H1 (cell line): ENCODE results near the gene SH2D4B. TPM values are rescaled to one million over a fixed set of nuclear protein-coding genes. Genes with fewer than 3 reads are reported as not detected.

Experiments
- CTCF ChIA-PET: fragments of 300-600 bp; sonication (Branson Sonifier 250); formaldehyde crosslinking; loops from one replicate; lab custom pipeline; 2021; ENCODE audit not compliant: partially characterized antibody; lab: Charles Lee
- POLR2A ChIA-PET: fragments of 300-600 bp; sonication (Branson Sonifier 250); formaldehyde crosslinking; loops from one replicate; lab custom pipeline; 2021; ENCODE audit warnings: inconsistent platforms; ENCODE audit not compliant: partially characterized antibody; lab: Charles Lee
- DNase-seq, 2 experiments: peaks; one replicate each; pipeline versions ENCODE4 v3.0.0 to v3.0.0-alpha.2; 2010 to 2022; ENCODE audit warnings: low spot score in 2 of 2, low read depth in 1 of 2, mixed read lengths in 1 of 2
- FAIRE-seq: peaks from 2 replicates; lab custom pipeline; 2011; peaks lifted over from hg19 to GRCh38; lab: Jason Lieb, UNC
- H2AFZ ChIP-seq: 2 replicates; pipeline ENCODE4 v1.8.1; 2012; ENCODE audit warnings: low read length, inconsistent platforms
- H2AK5ac ChIP-seq: 2 replicates; pipeline ENCODE4 v1.6.1; 2013; ENCODE audit warnings: low read depth, low read length
- H2BK120ac ChIP-seq: replicated peaks from 2 replicates; pipeline ENCODE3; 2013; ENCODE audit warnings: low read depth, low read length, inconsistent platforms
- H2BK12ac ChIP-seq: 2 replicates; pipeline ENCODE4 v1.6.1; 2013; ENCODE audit warnings: low read depth, low read length
- H2BK15ac ChIP-seq: 2 replicates; pipeline ENCODE4 v1.6.1; 2013; ENCODE audit warnings: low read length
- H2BK20ac ChIP-seq: 2 replicates; pipeline ENCODE4 v1.6.1; 2013; ENCODE audit warnings: low read length
- H2BK5ac ChIP-seq: 2 replicates; pipeline ENCODE4 v1.6.1; 2013; ENCODE audit warnings: low read depth, low read length
- H3K14ac ChIP-seq: 2 replicates; pipeline ENCODE4 v1.6.1; 2013; ENCODE audit warnings: inconsistent platforms; ENCODE audit not compliant: insufficient read length
- H3K18ac ChIP-seq: 2 replicates; pipeline ENCODE4 v1.6.1; 2013; ENCODE audit warnings: low read length; ENCODE audit errors: extremely low read depth
- H3K23ac ChIP-seq: 2 replicates; pipeline ENCODE4 v1.6.1; 2013; ENCODE audit warnings: inconsistent platforms; ENCODE audit not compliant: insufficient read length
- H3K23me2 ChIP-seq: 2 replicates; pipeline ENCODE4 v1.6.1; 2013; ENCODE audit warnings: low read depth, low read length
- H3K27ac ChIP-seq: 2 replicates; pipeline ENCODE4 v1.6.1; 2011; ENCODE audit warnings: low read depth, low read length, inconsistent platforms
- H3K27me3 ChIP-seq, 4 experiments: replicated peaks in 1 of 4; 1 replicate in 1 of 4; 2 replicates in 3 of 4; pipeline versions ENCODE4 v1.6.1 to v1.8.1; 2011 to 2013; ENCODE audit warnings: low read length in 3 of 4, mild to moderate bottlenecking in 3 of 4, inconsistent platforms in 2 of 4, mixed read lengths in 2 of 4, moderate library complexity in 1 of 4; ENCODE audit not compliant: control insufficient read depth in 3 of 4, insufficient read depth in 3 of 4; ENCODE audit errors: extremely low read depth in 1 of 4
- H3K36me3 ChIP-seq, 4 experiments: 2 replicates each; pipeline versions ENCODE4 v1.6.1 to v1.8.1; 2011 to 2013; ENCODE audit warnings: mild to moderate bottlenecking in 4 of 4, low read length in 3 of 4, moderate library complexity in 2 of 4, control low read depth in 1 of 4, inconsistent platforms in 1 of 4; ENCODE audit not compliant: insufficient read depth in 4 of 4, control insufficient read depth in 2 of 4
- H3K4ac ChIP-seq: replicated peaks from 2 replicates; pipeline ENCODE3; 2013; ENCODE audit warnings: low read length, low read depth, mixed read lengths, inconsistent platforms; ENCODE audit not compliant: insufficient read length
- H3K4me1 ChIP-seq, 4 experiments: replicated peaks in 1 of 4; 1 replicate in 1 of 4; 2 replicates in 3 of 4; pipeline versions ENCODE4 v1.6.1 to v1.8.1; 2011 to 2013; ENCODE audit warnings: low read length in 3 of 4, inconsistent platforms in 2 of 4, mixed read lengths in 1 of 4; ENCODE audit not compliant: insufficient read depth in 4 of 4, control insufficient read depth in 3 of 4
- H3K4me2 ChIP-seq, 2 experiments: 2 replicates each; pipeline versions ENCODE4 v1.6.1 to v1.8.1; 2011 to 2013; ENCODE audit warnings: low read depth in 2 of 2, low read length in 2 of 2, control low read depth in 1 of 2, inconsistent platforms in 1 of 2, mild to moderate bottlenecking in 1 of 2; ENCODE audit not compliant: insufficient read depth in 1 of 2
- H3K4me3 ChIP-seq, 4 experiments: fragments of 200-600, 300-600 bp in 1 of 4; sonication (generic), shearing (Covaris generic), sonication (Bioruptor Twin) in 1 of 4; 2 replicates each; pipeline versions ENCODE4 v1.5.1 to v1.8.1; 2011 to 2016; ENCODE audit warnings: low read length in 4 of 4, low read depth in 3 of 4, control low read depth in 2 of 4, inconsistent platforms in 2 of 4, mild to moderate bottlenecking in 2 of 4, mixed read lengths in 1 of 4, moderate library complexity in 1 of 4; ENCODE audit not compliant: insufficient read depth in 2 of 4; ENCODE audit errors: extremely low read depth in 1 of 4
- H3K56ac ChIP-seq: replicated peaks from 2 replicates; pipeline ENCODE3; 2013; ENCODE audit warnings: low read depth, mild to moderate bottlenecking, mixed read lengths, low read length, inconsistent platforms; ENCODE audit not compliant: insufficient read length
- H3K79me1 ChIP-seq: 2 replicates; pipeline ENCODE4 v1.6.1; 2013; ENCODE audit warnings: low read depth, low read length, control low read depth
- H3K79me2 ChIP-seq, 2 experiments: 2 replicates each; pipeline versions ENCODE4 v1.6.1 to v1.8.1; 2012 to 2013; ENCODE audit warnings: low read length in 2 of 2, mild to moderate bottlenecking in 2 of 2, inconsistent platforms in 1 of 2; ENCODE audit not compliant: insufficient read depth in 2 of 2, control insufficient read depth in 1 of 2
- H3K9ac ChIP-seq, 4 experiments: replicated peaks in 1 of 4; 1 replicate in 1 of 4; 2 replicates in 3 of 4; pipeline versions ENCODE4 v1.6.1 to v1.8.1; 2011 to 2013; ENCODE audit warnings: low read depth in 3 of 4, low read length in 3 of 4, control low read depth in 2 of 4, mild to moderate bottlenecking in 2 of 4, moderate library complexity in 2 of 4, inconsistent platforms in 1 of 4; ENCODE audit errors: extremely low read depth in 1 of 4
- H3K9me3 ChIP-seq, 2 experiments: 2 replicates each; pipeline versions ENCODE4 v1.6.1 to v1.8.1; 2012 to 2013; ENCODE audit warnings: mild to moderate bottlenecking in 2 of 2, moderate library complexity in 2 of 2, control low read depth in 1 of 2, inconsistent platforms in 1 of 2, low read depth in 1 of 2, low read length in 1 of 2, mixed read lengths in 1 of 2; ENCODE audit not compliant: insufficient read depth in 2 of 2
- H4K20me1 ChIP-seq, 2 experiments: replicated peaks in 1 of 2; 2 replicates each; pipeline versions ENCODE3 to v1.8.1; 2011 to 2013; ENCODE audit warnings: inconsistent platforms in 2 of 2, low read length in 2 of 2, mild to moderate bottlenecking in 1 of 2; ENCODE audit not compliant: insufficient read depth in 2 of 2, control insufficient read depth in 1 of 2
- H4K5ac ChIP-seq: 2 replicates; pipeline ENCODE4 v1.6.1; 2013; ENCODE audit warnings: low read length, low read depth, mixed read lengths, inconsistent platforms; ENCODE audit not compliant: insufficient read length
- H4K8ac ChIP-seq: 2 replicates; pipeline ENCODE4 v1.8.0; 2013; ENCODE audit warnings: mild to moderate bottlenecking, moderate library complexity, low read length, inconsistent platforms; ENCODE audit not compliant: insufficient read depth; ENCODE audit errors: extremely low read depth
- H4K91ac ChIP-seq: replicated peaks from 2 replicates; pipeline ENCODE3; 2013; ENCODE audit warnings: low read length, mixed read lengths, inconsistent platforms; ENCODE audit not compliant: insufficient read length
- ASH2L ChIP-seq: fragments of 200-600, 300-600 bp; sonication (generic); IDR thresholded peaks from one replicate; pipeline ENCODE4 v1.7.1; 2017; ENCODE audit warnings: low read length
- CBX8 ChIP-seq: fragments of 300-800, 300-1000 bp; sonication (generic); IDR thresholded peaks from 2 replicates; pipeline ENCODE4 v1.7.1; 2016; ENCODE audit warnings: low read depth, low read length, borderline replicate concordance
- CEBPB ChIP-seq: IDR thresholded peaks from 2 replicates; pipeline ENCODE4 v1.6.1; 2012; ENCODE audit warnings: low read depth, low read length
- EP300 ChIP-seq, 2 experiments: IDR thresholded peaks; 1 replicate in 1 of 2; 2 replicates in 1 of 2; pipeline ENCODE4 v1.6.1; 2011 to 2012; ENCODE audit warnings: low read depth in 2 of 2, low read length in 2 of 2, mild to moderate bottlenecking in 2 of 2, borderline replicate concordance in 1 of 2, inconsistent platforms in 1 of 2, moderate library complexity in 1 of 2
- EZH2 ChIP-seq: fragments of 200-600 bp; sonication (generic); IDR thresholded peaks from 2 replicates; pipeline ENCODE4 v1.7.1; 2012; ENCODE audit warnings: low read depth, mild to moderate bottlenecking, moderate library complexity, low read length, inconsistent platforms; ENCODE audit not compliant: severe bottlenecking
- FOSL1 ChIP-seq: IDR thresholded peaks from 2 replicates; pipeline ENCODE4 v1.6.1; 2011; ENCODE audit warnings: mild to moderate bottlenecking, low read depth, low read length, moderate library complexity; ENCODE audit not compliant: insufficient read depth
- HDAC2 ChIP-seq, 2 experiments: fragments of 300-600 bp in 1 of 2; sonication (generic) in 1 of 2; IDR thresholded peaks; 2 replicates each; pipeline ENCODE4 v1.6.1; 2011 to 2012; ENCODE audit warnings: low read depth in 2 of 2, low read length in 2 of 2, mild to moderate bottlenecking in 2 of 2, moderate library complexity in 2 of 2, borderline replicate concordance in 1 of 2, inconsistent platforms in 1 of 2
- HDAC6 ChIP-seq: IDR thresholded peaks from one replicate; pipeline ENCODE4 v1.7.1; 2012; ENCODE audit warnings: low read depth, mild to moderate bottlenecking, inconsistent platforms, low read length, moderate library complexity
- NANOG ChIP-seq: IDR thresholded peaks from 2 replicates; pipeline ENCODE4 v1.6.1; 2011; ENCODE audit warnings: low read length, low read depth, mild to moderate bottlenecking, inconsistent platforms; ENCODE audit not compliant: insufficient read depth, poor library complexity, severe bottlenecking
- RBBP5 ChIP-seq: IDR thresholded peaks from 2 replicates; pipeline ENCODE4 v1.7.1; 2012; ENCODE audit warnings: low read depth, mild to moderate bottlenecking, inconsistent platforms, low read length, moderate library complexity, borderline replicate concordance
- RFX5 ChIP-seq: IDR thresholded peaks from 2 replicates; pipeline ENCODE4 v1.6.1; 2011; ENCODE audit warnings: low read depth, low read length, improper control_type of control experiment, borderline replicate concordance
- SRF ChIP-seq: IDR thresholded peaks from 2 replicates; pipeline ENCODE4 v1.6.1; 2011; ENCODE audit warnings: mild to moderate bottlenecking, low read depth, low read length, moderate library complexity
- SUZ12 ChIP-seq: fragments of 200-600 bp; sonication (generic); IDR thresholded peaks from 2 replicates; pipeline ENCODE4 v1.6.1; 2012; ENCODE audit warnings: mild to moderate bottlenecking, inconsistent platforms, low read length, moderate library complexity, mixed read lengths
- TEAD4 ChIP-seq: IDR thresholded peaks from 2 replicates; pipeline ENCODE4 v1.6.1; 2012; ENCODE audit warnings: low read depth, low read length, inconsistent platforms, mixed read lengths
- WGBS, 2 experiments: shearing (Covaris generic) in 1 of 2; methylation state at CpG; one replicate each; pipeline versions ENCODE4 v1.1.6 to v1.1.7; 2013 to 2015; ENCODE audit warnings: low lambda C conversion rate in 2 of 2, mixed read lengths in 2 of 2, inconsistent platforms in 1 of 2, low coverage in 1 of 2, missing lambda C conversion rate in 1 of 2; ENCODE audit not compliant: insufficient replicate concordance in 2 of 2, insufficient coverage in 1 of 2, insufficient read length in 1 of 2; ENCODE audit errors: extremely low coverage in 1 of 2, missing lambda C conversion rate in 1 of 2; 5-methylcytosine and 5-hydroxymethylcytosine counted together
- polyA plus RNA-seq, 7 experiments: library from polyadenylated mRNA; depleted of rRNA in 3 of 7; stranded (reverse) in 5 of 7; unstranded in 2 of 7; fragments of >200 nt in 5 of 7; fragments of 200-250 nt in 2 of 7; gene quantifications; 1 replicate in 5 of 7; 2 replicates in 1 of 7; 4 replicates in 1 of 7; pipeline versions ENCODE4 v1.2.1 to v1.2.3, GENCODE V29; 2011 to 2013; ENCODE audit warnings: missing spikeins in 2 of 7, mixed read lengths in 2 of 7
- total RNA-seq: library from RNA; stranded (reverse); fragmentation: NEBNext Ultra II Directional; extraction: Animal tissue kit (Norgen Biotek cat#: 25700); gene quantifications from 2 replicates; pipeline ENCODE4 v1.2.1, GENCODE V29; 2021

The SH2D4B gene
- total and polyA plus RNA-seq, 2 of the 8 experiments (the other 6 are each of a cell fraction or from before 2014, with no cell fraction given) = 0.06 to 0.13 TPM

DNA sequence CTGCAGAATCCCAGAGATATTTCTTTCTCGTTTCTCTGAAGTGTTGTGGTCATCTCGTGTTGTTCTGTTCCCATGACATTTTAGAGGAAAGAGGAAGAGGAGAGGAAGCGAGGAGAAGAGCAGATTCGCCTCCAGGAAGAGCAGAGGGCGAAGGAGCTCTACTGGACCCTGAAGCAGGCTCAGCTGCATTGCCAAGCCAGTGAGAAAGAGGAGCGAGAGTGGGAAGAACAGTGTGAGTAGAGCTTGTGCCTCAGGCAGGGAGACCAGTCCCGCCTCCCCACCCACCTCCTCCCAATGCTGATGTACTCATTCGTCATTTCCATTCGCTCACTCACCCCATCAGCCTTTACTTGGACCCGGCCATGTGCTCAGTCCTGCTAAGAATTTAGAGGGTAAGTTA lies 50.8 kb downstream of the SH2D4B start:
- Histone ChIP-seq H2AFZ (no peak overlapping the region), H3K79me1 (no peaks in the 10 kb centered on the region), H4K20me1 (no peaks in the 10 kb centered on the region), H3K79me2 (no peaks in the 10 kb centered on the region), H3K14ac (no peak overlapping the region), H4K91ac (no peak overlapping the region), H3K36me3 (no peaks in the 10 kb centered on the region), H2AK5ac (no peak overlapping the region), H2BK20ac (no peak overlapping the region), H3K9ac (no peak overlapping the region), H3K4me3 (no peak overlapping the region), H4K8ac (no peak overlapping the region), H3K4ac (no peak overlapping the region), H3K23me2 (no peaks in the 10 kb centered on the region), H3K23ac (no peak overlapping the region), H3K27ac (no peak overlapping the region), H3K18ac (no peak overlapping the region), H3K27me3 (no peaks in the 10 kb centered on the region; a peak in 1 of 7 replicates), H2BK12ac (no peak overlapping the region), H4K5ac (no peak overlapping the region), H2BK120ac (no peak overlapping the region), H3K4me2 (no peak overlapping the region), H3K4me1 (peaks cover 0 to 4% (median 3%) of the 10 kb centered on the region in 4 experiments; a peak in 4 of 7 replicates), H2BK15ac (no peak overlapping the region), H3K9me3 (peaks cover 2 to 6% of the 10 kb centered on the region in 2 experiments; a peak in 2 of 4 replicates), H2BK5ac (no peak overlapping the region), H3K56ac (no peak overlapping the region)
- no peak for FAIRE-seq
- 91% methylated on average over 9 of the region's 10 CpGs; no CpG with 5 or more reads in 1 of the 2 experiments for WGBS, 2 experiments
- ChIA-PET CTCF (interaction anchor here (1.2 to 7.6 kb wide), 4 partner anchors 9 to 22 kb away, joined by 3 to 101 read pairs (median 4); no protein-coding TSS in a partner anchor), POLR2A (interaction anchor here (0.6 kb wide), 1 partner anchor 345 kb away, joined by 3 read pairs; no protein-coding TSS in a partner anchor)
- no peak for DNase-seq
- no peak for TF ChIP-seq RFX5
- no peak for TF ChIP-seq TEAD4
- TF ChIP-seq FOSL1 = no peak
- TF ChIP-seq EP300 (IDR thresholded peaks at IDR 0.05; ENCODE audit: borderline replicate concordance in 1 of 2, low read depth in 2 of 2, low read length in 2 of 2) = no peak
- TF ChIP-seq HDAC6 = no peak
- no peak for TF ChIP-seq HDAC2 (IDR thresholded peaks at IDR 0.05; ENCODE audit: borderline replicate concordance in 1 of 2, low read depth in 2 of 2, low read length in 2 of 2)
- TF ChIP-seq CEBPB = no peak
- TF ChIP-seq SRF = no peak
- TF ChIP-seq RBBP5 = no peak
- TF ChIP-seq EZH2 = no peak
- TF ChIP-seq CBX8 = no peak
- no peak for TF ChIP-seq NANOG
- TF ChIP-seq ASH2L = no peak
- no peak for TF ChIP-seq SUZ12
